ENCODE results near the gene URGCP. TPM values are rescaled to one million over a fixed set of nuclear protein-coding genes. Genes with fewer than 3 reads are reported as not detected.

URGCP gene
- total RNA-seq, 1 experiment from 2014 or later = 28.0 TPM

DNA sequence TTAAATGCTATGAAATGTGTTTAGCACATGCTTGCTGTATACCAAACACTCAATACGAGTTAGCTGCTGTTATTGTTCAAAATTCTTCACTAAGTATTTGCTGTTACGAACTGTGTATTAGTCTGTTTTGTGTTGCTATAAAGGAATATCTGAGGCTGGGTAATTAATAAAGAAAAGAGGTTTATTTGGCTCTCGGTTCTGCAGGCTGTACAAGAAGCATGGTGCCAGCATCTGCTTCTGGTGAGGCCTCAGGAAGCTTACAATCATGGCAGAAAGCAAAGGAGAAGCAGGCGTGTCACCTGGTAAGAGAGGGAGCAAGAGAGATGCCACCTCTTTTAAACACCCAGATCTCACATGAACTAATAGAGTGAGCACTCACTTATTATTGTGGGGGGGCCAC is 21.4 kb upstream of the URGCP start (continued):
- TF ChIP-seq POLR2AphosphoS5 (IDR thresholded peaks at IDR 0.05; ENCODE audit: low read depth, low read length) = no peak
- TF ChIP-seq FOSL1 (IDR thresholded peaks at IDR 0.05; ENCODE audit: low read depth) = no peak

DNA sequence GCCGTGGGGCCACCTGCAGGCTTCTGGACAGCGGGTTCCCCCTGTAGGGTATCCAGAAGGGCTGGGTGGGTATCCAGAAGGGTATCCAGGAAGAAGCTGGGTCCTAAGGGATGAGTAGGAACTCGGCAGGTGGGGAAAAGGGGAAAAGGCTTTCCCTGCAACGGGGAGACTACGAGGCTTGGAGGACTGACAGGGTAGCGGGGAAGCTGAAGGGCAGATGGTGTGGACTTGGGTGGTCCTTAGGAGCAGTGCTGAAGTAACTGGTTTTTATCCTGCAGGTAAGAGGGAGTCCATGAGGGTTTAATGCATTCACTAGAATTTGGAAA is 20.4 kb upstream of the URGCP start:
- Histone ChIP-seq H3K9me2 (ENCODE audit: insufficient read depth) (no peaks in the 10 kb centered on the region), H3K79me2 (ENCODE audit: insufficient read depth, low read length) (no peaks in the 10 kb centered on the region), H3K9me3 (ENCODE audit: control insufficient read depth in 1 of 2, insufficient read depth in 1 of 2, low read depth in 1 of 2, low read length in 2 of 2) (peaks cover 0 to 4% of the 10 kb centered on the region in 2 experiments; a peak in 1 of 4 replicates), H3K4me1 (ENCODE audit: control insufficient read depth in 1 of 2, insufficient read depth in 2 of 2, low read length in 2 of 2) (peaks cover 5 to 20% of the 10 kb centered on the region in 2 experiments; a peak in 3 of 4 replicates), H3K4me2 (ENCODE audit: low read length) (peak overlapping the region; percentile 98), H4K20me1 (ENCODE audit: insufficient read depth) (no peaks in the 10 kb centered on the region), H3K36me3 (ENCODE audit: control insufficient read depth in 1 of 2, insufficient read depth in 2 of 2, low read length in 2 of 2) (no peaks in the 10 kb centered on the region), H3K27me3 (ENCODE audit: insufficient read depth, low read length) (no peaks in the 10 kb centered on the region), H3K27ac (ENCODE audit: low read depth, low read length) (peak overlapping the region; percentile 78), H3K9ac (ENCODE audit: low read length) (peak overlapping the region; percentile 66), H2AFZ (ENCODE audit: low read depth, low read length, poor library complexity, severe bottlenecking) (no peak overlapping the region), H3K4me3 (replicated peaks in 1 of 2; ENCODE audit: low read depth in 1 of 2, low read length in 2 of 2) (peak overlapping the region; percentile 60 to 65)
- no TSS peak for BruUV-seq (replicated peaks)
- RAD21 ChIA-PET (ENCODE audit: low non-redundant PET in 1 of 2, low total read pairs in 2 of 2, uncharacterized antibody in 2 of 2, unreplicated experiment in 2 of 2) = no interaction called here
- DNase-seq (ENCODE audit: low read depth, low spot score) (no peak), ATAC-seq (peak; percentile 37)
- TF ChIP-seq RAD21 (IDR thresholded peaks at IDR 0.05; ENCODE audit: low read depth) (0 out of 2 replicates have a peak, but pooled peaks have one; percentile 8), ELF1 (IDR thresholded peaks at IDR 0.05; ENCODE audit: borderline replicate concordance, low read depth) (no peak)
- POLR2A ChIA-PET = no interaction called here
- intact Hi-C loops (cut with micrococcal nuclease) = no loop called here
- CTCF ChIA-PET = no interaction called here

DNA sequence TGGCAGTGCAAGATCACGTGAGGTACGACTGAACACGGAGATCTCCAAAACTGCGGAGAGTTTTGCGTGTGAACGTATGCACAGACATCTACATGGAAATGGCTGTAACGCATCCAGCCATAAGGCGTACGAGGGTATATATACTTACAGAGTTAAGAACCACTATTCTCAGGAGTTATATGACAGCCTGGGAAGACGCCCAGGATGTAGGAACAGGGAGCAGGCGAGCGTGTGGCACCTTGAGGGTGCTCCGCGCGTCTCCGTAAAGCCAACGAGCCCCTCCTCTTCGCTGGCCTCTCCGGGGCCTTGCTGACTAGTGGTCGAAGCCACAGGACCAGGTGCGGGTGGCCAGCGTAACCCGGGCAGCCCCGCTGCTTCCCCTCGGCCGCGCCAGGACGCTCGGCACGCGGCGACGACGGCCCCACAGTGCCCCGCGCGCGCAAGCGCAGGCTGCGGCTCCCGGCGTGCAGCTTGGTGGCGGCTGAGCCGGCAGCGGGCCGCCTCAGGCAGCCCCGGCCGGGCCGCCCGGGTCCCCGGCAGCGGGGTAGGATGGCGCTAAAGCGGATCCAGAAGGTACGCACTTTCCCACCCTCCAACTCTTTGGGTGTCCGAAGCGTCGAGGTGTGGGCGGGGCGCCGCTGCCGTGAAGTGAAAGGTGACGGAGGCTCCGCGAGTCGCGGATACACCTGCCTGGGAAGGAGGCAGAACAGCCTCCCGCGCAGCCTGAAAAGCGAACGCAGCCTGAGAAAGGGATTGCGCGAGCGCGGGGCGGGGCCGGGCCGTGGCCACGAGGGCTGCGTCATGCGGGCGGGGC is 19.8 kb upstream of the URGCP start, which contains the start of gene UBE2D4:
Gene UBE2D4, plus strand, starts transcription at position 453 of the 814 bp plus-strand sequence. Its CDS starts 97 bp downstream, at position 550.
- H3K9me2 ChIP-seq (ENCODE audit: insufficient read depth) = no peaks in the 10 kb centered on the region
- peak; percentile 71 for DNase-seq (ENCODE audit: low read depth, low spot score)
- H3K4me1 ChIP-seq (ENCODE audit: control insufficient read depth in 1 of 2, insufficient read depth in 2 of 2, low read length in 2 of 2) = peaks cover 5 to 20% of the 10 kb centered on the region in 2 experiments; a peak in 3 of 4 replicates
- peak; percentile 91 for ATAC-seq
- H3K4me2 ChIP-seq (ENCODE audit: low read length) = peak within 1 kb of the TSS; percentile 98
- RAD21 ChIA-PET (ENCODE audit: low non-redundant PET in 1 of 2, low total read pairs in 2 of 2, uncharacterized antibody in 2 of 2, unreplicated experiment in 2 of 2) = no interaction called here
- BruUV-seq (replicated peaks) = TSS peak; percentile 56
- CTCF ChIA-PET = no interaction called here
- H3K79me2 ChIP-seq (ENCODE audit: insufficient read depth, low read length) = no peaks in the 10 kb centered on the region
- H3K36me3 ChIP-seq (ENCODE audit: control insufficient read depth in 1 of 2, insufficient read depth in 2 of 2, low read length in 2 of 2) = no peaks in the 10 kb centered on the region
- H4K20me1 ChIP-seq (ENCODE audit: insufficient read depth) = no peaks in the 10 kb centered on the region
- H3K9me3 ChIP-seq (ENCODE audit: control insufficient read depth in 1 of 2, insufficient read depth in 1 of 2, low read depth in 1 of 2, low read length in 2 of 2) = peaks cover 0 to 4% of the 10 kb centered on the region in 2 experiments; a peak in 1 of 4 replicates
- no peaks in the 10 kb centered on the region for H3K27me3 ChIP-seq (ENCODE audit: insufficient read depth, low read length)
- POLR2A ChIA-PET = no interaction called here
- intact Hi-C loops (cut with micrococcal nuclease) = no loop called here
- H3K4me3 ChIP-seq (replicated peaks in 1 of 2; ENCODE audit: low read depth in 1 of 2, low read length in 2 of 2) = peak within 1 kb of the TSS; percentile 60 to 65
- peak within 1 kb of the TSS; percentile 78 for H3K27ac ChIP-seq (ENCODE audit: low read depth, low read length)
- peak within 1 kb of the TSS; percentile 85 for H2AFZ ChIP-seq (ENCODE audit: low read depth, low read length, poor library complexity, severe bottlenecking)
- H3K9ac ChIP-seq (ENCODE audit: low read length) = peak within 1 kb of the TSS; percentile 66
- TF ChIP-seq, protein P1, sequence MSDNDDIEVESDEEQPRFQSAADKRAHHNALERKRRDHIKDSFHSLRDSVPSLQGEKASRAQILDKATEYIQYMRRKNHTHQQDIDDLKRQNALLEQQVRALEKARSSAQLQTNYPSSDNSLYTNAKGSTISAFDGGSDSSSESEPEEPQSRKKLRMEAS (IDR thresholded peaks at IDR 0.05) = peak; percentile 92
- TF ChIP-seq ELF1 (IDR thresholded peaks at IDR 0.05; ENCODE audit: borderline replicate concordance, low read depth) (no peak), TCF7L2 (IDR thresholded peaks at IDR 0.05; ENCODE audit: borderline replicate concordance, extremely low read depth, insufficient read depth, insufficient read length) (no peak), FOSL1 (IDR thresholded peaks at IDR 0.05; ENCODE audit: low read depth) (no peak), RAD21 (IDR thresholded peaks at IDR 0.05; ENCODE audit: low read depth) (no peak), EZH2phosphoT487 (IDR thresholded peaks at IDR 0.05; ENCODE audit: borderline replicate concordance) (no peak), SP1 (IDR thresholded peaks at IDR 0.05; ENCODE audit: low read depth) (0 out of 2 replicates have a peak, but pooled peaks have one; percentile 5), SIN3A (IDR thresholded peaks at IDR 0.05; ENCODE audit: low read depth) (peak; percentile 84), ZNF274 (IDR thresholded peaks at IDR 0.05; ENCODE audit: low read depth, low read length) (no peak), POLR2AphosphoS5 (IDR thresholded peaks at IDR 0.05; ENCODE audit: low read depth, low read length) (peak; percentile 90)
- TF ChIP-seq, protein P2, sequence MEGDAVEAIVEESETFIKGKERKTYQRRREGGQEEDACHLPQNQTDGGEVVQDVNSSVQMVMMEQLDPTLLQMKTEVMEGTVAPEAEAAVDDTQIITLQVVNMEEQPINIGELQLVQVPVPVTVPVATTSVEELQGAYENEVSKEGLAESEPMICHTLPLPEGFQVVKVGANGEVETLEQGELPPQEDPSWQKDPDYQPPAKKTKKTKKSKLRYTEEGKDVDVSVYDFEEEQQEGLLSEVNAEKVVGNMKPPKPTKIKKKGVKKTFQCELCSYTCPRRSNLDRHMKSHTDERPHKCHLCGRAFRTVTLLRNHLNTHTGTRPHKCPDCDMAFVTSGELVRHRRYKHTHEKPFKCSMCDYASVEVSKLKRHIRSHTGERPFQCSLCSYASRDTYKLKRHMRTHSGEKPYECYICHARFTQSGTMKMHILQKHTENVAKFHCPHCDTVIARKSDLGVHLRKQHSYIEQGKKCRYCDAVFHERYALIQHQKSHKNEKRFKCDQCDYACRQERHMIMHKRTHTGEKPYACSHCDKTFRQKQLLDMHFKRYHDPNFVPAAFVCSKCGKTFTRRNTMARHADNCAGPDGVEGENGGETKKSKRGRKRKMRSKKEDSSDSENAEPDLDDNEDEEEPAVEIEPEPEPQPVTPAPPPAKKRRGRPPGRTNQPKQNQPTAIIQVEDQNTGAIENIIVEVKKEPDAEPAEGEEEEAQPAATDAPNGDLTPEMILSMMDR (IDR thresholded peaks at IDR 0.05 in 2 of 3, conservative IDR thresholded peaks at IDR 0.05 in 1 of 3; ENCODE audit: borderline replicate concordance in 1 of 3, insufficient read depth in 1 of 3, low read depth in 2 of 3, low read length in 2 of 3) = no peak

Data from HCT116 (cell line).